ACHN (cell line): ENCODE results near the gene NUMA1.
A peak's percentile ranks its signal among the peaks of the same experiment; 100 is the strongest.

Experiments used
- DNase-seq: peaks from one replicate; pipeline ENCODE4 v3.0.0-alpha.2; 2015
- in situ Hi-C: cut with HindIII; loops from 2 replicates; pipeline ENCODE4 v1.10.0; 2017; ENCODE audit warnings: low sequenced_read_pairs, low pct_ligation_motif_present, low pct_unique_long_range_greater_than_20kb

NUMA1 gene

GRCh38 chr11:72105888-72106287, 25.5 kb upstream of the NUMA1 start, which contains the start of gene TOMT:
TSS of gene TOMT (plus strand) at chr11:72105924. CDS start at chr11:72105952, 28 bp downstream.
- in situ Hi-C loops = no loop called here
- no peak for DNase-seq

GRCh38 chr11:72103754-72104167, 23.4 kb upstream of the NUMA1 start:
- DNase-seq = no peak
- in situ Hi-C loops = no loop called here

- in situ Hi-C loops = no loop called here
- peak; percentile 97 for DNase-seq
Measured at GRCh38 chr11:72102946-72103753, 22.8 kb upstream of the NUMA1 start, which contains the start of gene LAMTOR1. TSS of gene LAMTOR1 (minus strand) at chr11:72103297. CDS start at chr11:72103224, 73 bp downstream.

DNA sequence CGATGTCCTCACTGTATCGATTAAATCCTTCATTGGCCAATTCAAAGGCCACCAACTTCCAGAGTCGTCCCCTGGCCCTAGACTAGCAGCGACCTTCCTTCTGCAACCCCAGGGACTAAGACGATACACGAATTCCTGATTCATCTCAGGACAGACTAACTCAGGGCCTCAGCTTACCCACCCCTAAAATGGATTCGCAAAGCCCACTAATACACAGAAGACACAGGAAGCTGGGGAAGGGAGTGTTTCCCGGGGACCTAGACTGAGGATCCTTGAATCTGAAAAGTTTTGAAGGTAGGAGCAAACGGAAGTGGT, 22.2 kb upstream of the NUMA1 start:
- DNase-seq = no peak

DNA sequence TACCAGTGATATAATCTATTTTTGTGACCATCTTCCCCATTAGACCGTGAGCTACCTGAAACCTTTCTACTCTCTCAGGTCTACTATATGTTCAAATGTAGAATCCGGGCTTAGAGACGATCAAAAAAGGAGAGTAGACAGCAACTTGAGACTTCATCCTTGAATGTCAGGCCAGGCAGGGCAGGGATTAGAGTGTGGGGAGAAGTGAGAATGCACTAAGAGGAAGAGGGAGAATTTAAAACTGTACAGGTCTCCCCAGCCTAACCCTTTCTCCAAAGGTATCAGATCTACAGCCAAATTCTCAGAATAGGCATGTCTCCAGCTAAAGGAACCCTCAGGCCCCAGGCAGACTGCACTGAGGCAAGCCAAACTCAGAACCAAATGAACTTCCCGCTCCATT, 21.8 kb upstream of the NUMA1 start:
- no peak for DNase-seq
- in situ Hi-C loops = no loop called here

More for the DNA sequence above, 22.2 kb upstream of the NUMA1 start:
- in situ Hi-C loops = no loop called here

DNA sequence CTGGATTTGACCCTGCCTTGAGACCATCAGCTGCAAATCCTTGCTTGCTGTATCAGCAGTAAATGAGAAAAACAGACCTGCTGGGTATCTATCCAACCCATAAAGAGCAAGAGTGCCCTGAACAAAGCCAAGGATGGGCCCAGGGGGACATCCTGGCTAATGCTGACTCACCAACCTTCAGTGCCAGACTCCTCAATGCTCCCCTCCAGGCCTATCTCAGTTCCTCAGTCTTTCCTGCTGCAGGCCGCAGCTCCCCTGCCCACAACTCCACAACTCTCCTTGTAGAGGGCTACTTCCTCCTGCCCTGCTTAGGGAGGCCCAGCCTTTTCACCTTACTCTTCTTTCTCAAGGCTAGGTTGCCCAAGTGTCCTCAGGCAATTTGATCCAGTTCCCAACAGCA, 20.1 kb upstream of the NUMA1 start:
- no peak for DNase-seq
- in situ Hi-C loops = no loop called here

GRCh38 chr11:72100009-72100408, 19.7 kb upstream of the NUMA1 start:
- DNase-seq = no peak
- in situ Hi-C loops = no loop called here

- no peak for DNase-seq
- in situ Hi-C loops = no loop called here
Measured at GRCh38 chr11:72098741-72099140, 18.4 kb upstream of the NUMA1 start.

GRCh38 chr11:72091292-72091691, 10.9 kb upstream of the NUMA1 start:
- in situ Hi-C loops = no loop called here
- peak; percentile 57 for DNase-seq

- in situ Hi-C loops = no loop called here
- no peak for DNase-seq
Measured at GRCh38 chr11:72088076-72088808, 7.9 kb upstream of the NUMA1 start.

GRCh38 chr11:72085621-72086351, 5.4 kb upstream of the NUMA1 start:
- DNase-seq = no peak
- in situ Hi-C loops = no loop called here

DNA sequence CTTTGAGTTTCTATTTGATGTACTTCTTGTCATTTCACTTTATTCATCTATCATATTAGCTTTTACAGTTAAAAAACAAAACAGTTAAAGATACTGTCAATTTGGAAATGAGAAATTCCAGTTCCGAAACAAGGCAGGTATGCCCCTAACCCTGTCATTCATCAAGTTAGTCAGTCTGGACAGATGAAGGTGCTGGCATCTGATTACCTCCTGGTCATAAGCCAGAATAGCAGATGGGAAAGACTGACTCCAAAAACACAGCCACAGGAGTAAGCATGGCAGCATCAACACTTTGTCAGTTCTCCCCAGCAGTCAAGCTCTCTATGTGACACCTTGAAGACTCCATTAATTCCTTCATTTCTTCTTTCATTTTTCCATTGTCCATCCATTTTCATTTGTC, 4.6 kb upstream of the NUMA1 start:
- in situ Hi-C loops = no loop called here
- DNase-seq = no peak

- in situ Hi-C loops = no loop called here
- DNase-seq = no peak
Measured at GRCh38 chr11:72084076-72084475, 3.7 kb upstream of the NUMA1 start.

DNA sequence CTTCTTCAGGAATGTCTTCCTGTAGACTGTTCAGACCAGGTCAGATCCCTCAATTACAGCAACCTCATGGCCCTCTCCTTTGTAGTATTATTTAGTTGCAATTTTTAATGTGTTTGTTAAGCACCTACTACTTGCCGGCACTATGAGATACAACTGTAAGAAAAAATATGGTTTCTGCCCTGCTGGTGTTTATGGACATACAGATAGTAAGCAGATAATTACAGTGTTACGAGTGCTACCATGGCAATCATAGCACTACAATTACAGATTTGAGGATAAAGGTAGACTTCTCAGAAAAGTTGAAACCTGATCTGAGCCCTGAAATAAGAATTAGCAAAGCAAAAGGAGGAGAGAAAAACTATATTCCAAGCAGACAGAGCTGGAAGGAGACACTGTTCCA, 3.1 kb upstream of the NUMA1 start:
- in situ Hi-C loops = no loop called here
- DNase-seq = no peak

DNA sequence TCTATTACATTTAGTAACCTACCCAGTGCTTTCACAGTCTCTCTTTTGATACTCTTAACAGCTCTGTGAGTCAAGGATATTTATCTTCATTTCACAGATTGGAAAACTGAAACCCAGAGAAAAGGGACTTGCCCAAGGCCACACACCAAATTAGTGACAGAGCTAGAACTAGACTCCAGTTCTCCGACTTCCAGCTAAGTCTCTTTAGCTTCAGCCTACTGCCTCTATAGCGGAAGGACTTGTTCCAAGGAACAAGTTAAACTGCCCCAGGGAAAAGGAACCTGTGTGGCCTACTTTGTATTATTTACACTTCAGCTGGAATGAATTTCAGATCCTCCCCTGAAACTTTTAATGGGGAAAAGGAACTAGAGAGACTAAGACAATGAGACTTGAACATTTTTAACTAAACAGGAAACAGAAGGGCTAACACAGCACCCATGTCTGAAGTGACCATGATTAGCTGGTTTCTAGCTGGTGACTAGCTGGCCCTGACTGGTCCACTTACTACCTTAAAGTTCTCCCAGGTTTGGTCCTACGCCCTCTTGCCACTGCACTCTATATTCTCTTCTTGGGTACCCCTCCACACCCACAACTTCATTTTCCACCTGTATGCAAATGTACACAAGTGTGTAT, 1.6 kb upstream of the NUMA1 start:
- no peak for DNase-seq
- in situ Hi-C loops = no loop called here

- DNase-seq = no peak
- in situ Hi-C loops = no loop called here
Measured at GRCh38 chr11:72081184-72081644, 872 bp upstream of the NUMA1 start.

GRCh38 chr11:72079819-72080325, 470 bp downstream of the NUMA1 start:
- peak; percentile 14 for DNase-seq
- in situ Hi-C loops = no loop called here

GRCh38 chr11:72078477-72078876, 1.9 kb downstream of the NUMA1 start:
- no peak for DNase-seq
- in situ Hi-C loops = no loop called here

- DNase-seq = no peak
- in situ Hi-C loops = no loop called here
Measured at GRCh38 chr11:72075756-72076155, 4.6 kb downstream of the NUMA1 start.
